ENCODE results near the gene ARSA.
"Not testable (repeated sequence)": the region's sequence is repeated elsewhere in the genome, so short reads cannot be mapped to it uniquely, and the experiment has no call there.

ARSA gene

GRCh38 chr22:50653256-50653655, 25.3 kb upstream of the ARSA start:
- DNase-seq: no peak

DNA sequence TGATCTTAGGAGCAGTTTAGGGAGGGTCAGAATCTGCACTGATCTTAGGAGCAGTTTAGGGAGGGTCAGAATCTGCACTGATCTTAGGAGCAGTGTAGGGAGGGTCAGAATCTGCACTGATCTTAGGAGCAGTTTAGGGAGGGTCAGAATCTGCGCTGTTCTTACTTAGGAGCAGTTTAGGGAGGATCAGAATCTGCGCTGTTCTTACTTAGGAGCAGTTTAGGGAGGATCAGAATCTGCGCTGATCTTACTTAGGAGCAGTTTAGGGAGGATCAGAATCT, 15.8 kb upstream of the ARSA start:
- not testable (repeated sequence) for DNase-seq

- DNase-seq: not testable (repeated sequence)
Observed at GRCh38 chr22:50643021-50643820, 15.3 kb upstream of the ARSA start.

DNA sequence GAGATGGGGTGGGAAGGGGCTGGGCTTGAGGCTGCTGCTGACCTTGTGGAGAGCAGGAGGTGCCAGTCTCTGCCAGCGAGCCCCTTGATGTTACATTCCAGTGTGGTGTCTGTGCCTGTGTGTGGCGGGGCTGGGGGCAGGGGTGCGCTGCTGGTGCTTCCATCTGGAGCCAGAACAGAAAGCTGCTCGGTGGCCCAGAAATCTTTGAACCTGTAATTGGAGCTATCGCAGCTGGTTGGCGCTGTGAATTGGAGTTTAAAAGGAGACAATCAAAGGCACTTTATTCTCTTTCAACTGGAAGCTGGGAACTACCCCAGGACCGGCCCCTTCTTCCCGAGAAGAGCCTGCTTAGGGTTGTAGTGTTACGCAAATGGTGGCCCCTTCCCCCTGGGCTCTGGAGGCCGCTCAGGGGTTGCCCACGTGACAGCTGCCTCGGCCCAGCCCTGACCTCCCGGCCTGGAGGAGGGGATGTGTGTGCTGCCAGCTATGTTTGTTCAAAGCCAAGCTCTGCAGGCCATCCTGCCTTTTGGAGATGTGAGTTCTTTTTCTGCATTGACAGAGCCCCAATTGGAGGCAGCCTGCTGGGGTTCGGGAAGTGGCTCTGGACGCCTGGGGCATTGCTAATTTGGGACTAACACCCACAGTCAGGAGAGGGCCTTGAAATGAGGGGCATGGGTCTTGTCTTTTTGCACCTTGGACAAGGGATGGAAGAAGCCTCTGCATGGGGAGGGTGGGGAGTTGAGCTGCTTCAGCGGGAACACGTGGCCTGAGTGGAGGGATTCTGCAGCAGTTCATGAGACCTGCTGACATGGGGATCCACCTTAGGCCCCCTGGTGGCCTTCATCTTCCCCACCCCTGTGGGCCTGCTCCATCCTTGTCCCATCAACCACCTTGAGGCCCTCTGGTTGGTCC, 14.0 kb upstream of the ARSA start:
- no peak for DNase-seq

GRCh38 chr22:50640857-50641647, 13.1 kb upstream of the ARSA start:
- DNase-seq: no peak

DNA sequence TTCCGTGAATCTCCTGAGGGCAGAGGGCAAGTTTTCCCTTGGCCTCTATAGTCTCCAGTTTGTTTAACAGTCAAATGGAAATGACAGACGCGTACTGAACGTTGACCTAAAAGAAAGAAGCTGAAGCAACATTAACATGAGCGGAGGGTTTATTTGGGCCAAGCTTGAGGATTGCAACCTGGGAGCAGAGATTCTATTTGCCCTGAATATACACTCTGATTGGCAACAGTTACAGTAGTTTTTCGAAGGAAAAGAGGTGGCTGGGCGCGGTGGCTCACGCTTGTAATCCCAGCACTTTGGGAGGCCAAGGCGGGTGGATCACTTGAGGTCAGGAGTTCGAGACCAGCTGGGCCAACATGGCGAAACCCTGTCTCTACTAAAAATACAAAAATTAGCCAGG, 12.3 kb upstream of the ARSA start:
- DNase-seq: not testable (repeated sequence)

DNA sequence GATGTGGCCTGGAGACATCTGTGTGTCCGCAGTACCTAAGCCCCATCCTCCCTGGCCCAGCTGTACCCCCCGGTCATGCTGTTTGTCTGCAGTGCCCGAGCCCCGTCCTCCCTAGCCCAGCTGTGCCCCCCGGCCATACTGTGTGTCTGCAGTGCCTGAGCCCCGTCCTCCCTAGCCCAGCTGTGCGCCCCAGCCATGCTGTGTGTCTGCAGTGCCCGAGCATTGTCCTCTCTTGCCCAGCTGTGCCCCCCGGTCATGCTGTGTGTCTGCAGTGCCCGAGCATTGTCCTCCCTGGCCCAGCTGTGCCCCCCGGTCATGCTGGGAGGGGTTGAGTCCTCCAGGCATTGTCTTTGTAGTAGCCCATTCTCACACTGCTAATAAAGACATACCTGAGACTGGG, 7.6 kb upstream of the ARSA start:
- no peak for DNase-seq

DNA sequence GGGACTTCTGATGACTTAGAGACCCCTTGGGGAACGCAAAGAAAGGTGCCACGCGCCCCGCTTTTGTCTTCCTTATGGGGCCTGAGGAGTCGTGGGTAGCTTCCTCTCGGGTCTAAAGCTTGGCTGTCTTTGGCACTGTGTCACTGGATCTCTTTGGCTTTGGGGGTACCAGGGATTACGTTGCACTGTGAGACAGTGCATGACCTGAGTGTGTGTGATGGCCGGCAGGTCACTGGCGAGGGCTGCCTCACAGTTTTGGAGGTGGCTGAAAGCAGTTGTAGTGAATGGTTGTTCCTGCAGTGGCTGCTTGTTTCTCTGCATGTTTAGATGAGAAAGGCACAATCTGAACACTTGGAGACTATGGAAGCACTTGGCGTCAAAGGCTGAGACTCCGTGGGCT, 5.8 kb upstream of the ARSA start:
- no peak for DNase-seq

- no peak for DNase-seq
Observed at GRCh38 chr22:50633086-50633485, 5.1 kb upstream of the ARSA start.

DNA sequence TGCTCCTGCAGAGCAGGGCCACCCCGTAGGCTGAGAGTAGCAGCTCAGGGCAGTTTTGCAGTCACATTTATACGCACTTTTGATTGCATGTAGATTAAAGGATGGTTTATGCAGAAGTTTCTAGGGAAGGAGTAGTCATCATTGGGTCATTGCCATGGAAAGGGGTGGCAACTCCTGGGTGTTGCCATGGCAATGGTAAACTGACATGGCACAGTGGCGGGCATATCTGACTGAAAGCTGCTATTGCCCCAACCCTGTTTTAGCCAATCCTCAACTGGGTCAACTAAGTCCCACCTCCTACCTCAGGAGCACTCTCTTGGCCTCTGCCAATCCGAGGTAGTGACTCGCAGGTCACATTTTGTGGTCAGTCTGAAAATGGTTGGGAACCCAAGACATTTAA, 2.4 kb upstream of the ARSA start:
- no peak for DNase-seq

- DNase-seq: no peak
Observed at GRCh38 chr22:50628543-50629134, 687 bp upstream of the ARSA start.

DNA sequence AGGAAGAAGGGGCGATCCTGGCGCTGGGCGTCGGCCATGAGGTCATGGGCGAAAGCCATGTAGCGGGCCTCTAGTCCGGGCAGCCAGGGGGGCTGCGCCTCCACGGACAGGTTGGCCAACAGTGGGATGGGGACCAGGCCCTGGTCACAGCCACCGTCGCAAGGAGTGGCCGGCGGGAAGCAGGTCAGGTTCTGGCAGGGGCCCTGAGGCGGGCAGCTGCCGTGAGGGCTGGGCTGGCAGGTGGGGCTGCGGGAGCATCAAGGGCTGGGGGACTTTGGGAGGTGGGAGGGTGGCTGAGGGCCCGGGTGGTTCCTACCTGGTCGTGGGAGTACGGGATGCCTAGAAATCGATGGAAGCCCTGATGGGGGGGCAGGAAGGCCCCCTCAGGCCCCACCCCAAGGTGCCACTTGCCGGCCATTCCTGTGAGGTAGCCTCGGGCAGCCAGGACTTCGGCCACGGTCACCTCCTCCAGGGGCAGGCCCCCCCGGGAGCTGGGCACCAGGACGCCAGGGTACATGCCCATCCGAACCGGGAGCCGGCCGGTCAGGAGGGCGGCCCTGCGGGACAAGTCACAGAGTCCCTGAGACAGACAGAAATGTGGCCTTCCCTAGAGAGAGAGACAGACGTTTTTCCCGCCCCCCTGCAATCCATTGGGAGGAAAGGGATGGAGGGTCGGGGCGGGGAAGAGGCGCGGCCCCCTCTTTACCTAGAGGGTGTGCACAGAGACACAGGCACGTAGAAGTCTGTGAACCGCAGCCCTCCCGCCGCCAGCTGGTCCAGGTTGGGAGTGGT, 906 bp downstream of the ARSA start:
- DNase-seq: no peak

DNA sequence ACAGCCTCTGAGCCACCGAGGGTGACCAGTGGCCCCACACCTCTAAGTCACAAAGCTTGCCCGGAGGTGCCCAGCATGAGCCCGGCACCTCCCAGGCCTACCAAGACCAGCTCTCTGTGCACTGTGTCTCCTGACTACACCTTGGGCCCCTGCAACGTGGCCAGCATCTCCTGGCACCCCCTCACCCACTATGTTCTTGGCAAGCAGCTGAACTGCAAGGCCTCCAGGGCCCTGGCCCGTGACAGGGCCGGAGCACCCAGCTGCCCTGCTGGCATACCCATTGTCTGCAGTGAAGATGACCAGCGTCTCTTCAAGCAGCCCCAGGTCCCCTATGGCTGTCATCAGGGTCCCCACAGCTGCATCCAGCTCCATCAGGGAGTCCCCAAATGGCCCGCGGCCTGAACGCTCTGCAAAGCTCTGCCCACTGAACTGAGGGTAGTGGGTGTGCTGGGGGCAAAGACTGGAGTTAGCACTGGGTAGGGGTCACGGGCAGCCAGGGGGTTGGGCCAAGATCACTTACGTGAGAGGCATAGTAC, 1.6 kb downstream of the ARSA start:
- no peak for DNase-seq

DNA sequence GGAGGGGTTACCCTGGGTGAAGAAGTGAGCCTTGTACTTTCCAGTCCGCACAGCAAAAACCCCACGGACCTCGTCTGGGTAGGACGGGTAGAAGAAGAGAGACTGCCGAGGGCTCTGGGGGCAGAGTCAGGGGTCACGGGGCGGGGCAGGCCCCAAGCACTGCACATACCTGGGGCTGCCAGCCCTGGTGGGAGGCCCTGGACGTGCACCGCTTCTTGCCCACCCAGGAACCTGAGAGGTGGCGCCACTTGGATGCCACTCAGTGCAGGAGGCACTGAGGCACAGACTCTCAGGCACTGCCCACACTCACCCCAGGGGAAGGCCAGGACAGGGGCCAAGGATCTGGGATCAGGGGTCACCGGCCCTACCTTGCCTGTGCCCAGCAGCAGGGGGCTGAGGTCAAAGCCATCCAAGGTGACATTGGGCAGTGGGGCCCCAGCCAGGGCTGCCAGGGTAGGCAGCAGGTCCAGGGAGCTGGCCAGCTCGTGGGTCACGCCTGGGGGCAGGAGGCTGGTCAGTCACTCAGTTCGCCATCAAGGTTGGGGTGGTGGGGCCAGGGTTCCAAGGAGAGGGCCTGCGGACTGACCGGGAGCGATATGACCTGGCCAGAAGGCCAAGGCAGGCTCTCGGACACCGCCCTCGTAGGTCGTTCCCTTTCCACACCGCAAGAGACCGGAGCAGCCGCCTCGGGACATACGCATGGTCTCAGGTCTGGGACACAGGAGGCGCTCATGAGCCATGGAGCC, 2.2 kb downstream of the ARSA start:
- DNase-seq: no peak

DNA sequence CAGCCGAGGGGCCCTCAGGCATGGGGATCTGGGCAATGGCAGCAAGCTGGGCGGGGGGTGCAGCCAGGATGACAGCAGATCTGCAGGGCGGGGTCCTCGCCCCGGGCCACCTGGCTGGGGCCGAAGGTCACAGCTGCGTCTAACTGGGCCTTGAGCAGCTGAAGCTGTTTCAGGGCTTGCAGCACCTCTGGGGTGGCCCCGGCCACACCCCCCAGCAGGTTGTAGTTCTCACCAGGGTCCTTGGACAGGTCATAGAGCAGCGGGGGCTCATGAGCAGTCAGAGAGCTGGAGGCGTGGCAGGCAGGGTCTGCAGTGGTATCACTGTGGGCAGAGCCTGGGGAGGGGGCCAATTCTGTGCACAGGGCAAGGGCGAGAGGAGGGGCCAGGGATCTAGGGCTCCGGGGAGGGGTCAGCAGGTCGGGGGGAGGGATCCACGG, 2.8 kb downstream of the ARSA start:
- no peak for DNase-seq

DNA sequence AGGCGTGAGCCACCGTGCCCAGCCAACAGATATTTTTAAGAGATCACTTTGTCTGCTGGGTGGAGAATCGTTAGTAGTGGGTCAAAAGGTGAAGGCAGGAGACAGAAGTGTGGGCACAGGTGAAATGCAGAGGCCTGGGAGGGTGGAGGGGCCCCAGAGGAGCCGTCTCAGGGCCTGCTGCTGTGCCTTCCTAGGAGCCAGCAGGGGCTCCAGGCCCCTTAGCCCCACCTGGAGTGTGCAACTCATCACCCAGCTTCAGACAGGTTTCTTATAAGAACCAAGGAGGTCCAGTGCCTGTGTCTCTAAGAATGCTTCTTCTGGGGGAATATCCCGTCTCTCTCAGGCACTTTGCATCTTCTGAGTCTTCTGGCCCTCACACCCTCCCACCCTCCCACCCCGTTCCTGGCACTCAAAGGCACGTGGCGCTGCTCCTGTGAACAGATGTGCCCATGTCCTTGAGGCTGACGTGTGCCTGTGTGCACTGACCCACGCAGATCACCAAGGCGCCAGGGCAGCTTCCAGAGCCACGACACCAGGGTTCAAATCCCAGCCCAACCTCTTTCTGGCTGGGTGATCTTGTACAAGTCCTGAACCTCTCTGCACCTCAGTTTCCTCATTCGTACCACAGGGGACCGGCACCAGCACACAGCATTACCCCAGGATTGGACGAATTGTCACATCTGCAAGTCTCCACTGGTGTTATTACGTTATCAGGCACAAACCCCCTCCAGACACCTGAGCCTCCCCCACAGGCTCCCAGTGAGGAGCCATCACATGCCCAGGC, 3.4 kb downstream of the ARSA start:
- DNase-seq: no peak

GRCh38 chr22:50622723-50623327, 5.1 kb downstream of the ARSA start:
- DNase-seq: peak; percentile 53

DNA sequence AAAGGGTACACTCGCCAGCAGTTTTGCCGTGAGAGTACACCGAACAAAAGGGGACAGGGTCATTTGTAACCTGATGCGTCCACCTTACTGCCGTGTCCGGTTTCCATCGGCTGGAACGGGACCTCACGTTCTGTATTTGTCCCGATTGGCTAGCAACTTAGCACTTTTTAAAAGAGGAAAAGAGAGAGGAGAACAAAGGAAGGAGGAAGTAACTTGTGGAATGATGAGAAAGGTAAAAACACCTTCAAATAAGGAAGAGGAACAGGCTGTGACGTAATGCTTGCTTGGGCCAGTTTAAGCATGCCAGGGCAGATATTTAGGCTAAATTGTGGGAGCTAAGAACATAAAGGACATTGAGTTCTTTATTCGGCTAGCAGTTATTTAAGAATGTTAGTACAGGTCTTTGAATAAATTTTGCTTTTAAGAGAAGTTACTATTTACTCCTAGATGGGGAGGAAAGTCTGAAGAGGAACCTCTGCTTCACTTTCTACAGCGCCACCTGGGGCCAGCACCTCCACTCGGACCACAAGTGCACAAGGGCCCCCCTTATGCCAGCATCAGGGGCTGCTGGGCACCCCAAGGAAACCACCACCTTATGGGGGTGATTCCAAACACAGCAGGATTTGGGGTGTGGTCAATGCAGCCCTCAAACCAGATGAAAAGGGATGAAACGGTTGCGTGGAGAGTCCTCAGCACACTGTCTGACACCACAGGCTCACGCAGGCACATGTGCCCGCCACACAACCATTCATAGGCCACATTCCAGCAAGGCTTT, 5.8 kb downstream of the ARSA start:
- DNase-seq: no peak

DNA sequence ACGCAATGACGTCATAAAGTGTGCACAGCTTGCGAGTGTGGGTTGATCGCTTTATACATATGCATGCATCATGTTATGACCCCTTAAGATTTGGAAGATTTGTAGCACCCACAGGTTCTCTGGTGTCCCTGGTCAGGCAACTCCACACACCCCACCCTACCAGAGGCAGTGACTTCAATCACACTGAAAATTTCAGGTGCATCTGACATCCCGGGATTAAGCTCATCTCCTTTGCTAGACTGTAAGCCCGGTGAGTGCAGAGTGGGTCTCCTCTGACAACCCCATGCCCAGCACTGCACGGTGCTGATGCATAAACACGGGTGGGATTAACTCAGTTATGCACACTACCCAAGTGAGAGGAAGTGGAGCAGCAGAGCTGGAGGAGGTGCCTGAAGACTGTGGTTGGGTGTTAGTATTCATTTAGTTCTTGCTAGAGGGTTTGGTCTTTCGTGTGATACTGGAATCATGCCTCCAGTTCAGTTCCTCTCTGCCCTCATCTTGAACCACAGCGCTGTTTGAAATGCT, 6.5 kb downstream of the ARSA start:
- no peak for DNase-seq

Measured in NCI-H1436 treated with DMSO at 0.1 percent for 48 hours (cell line).